ENCODE measurements around the gene RRM2.

DNA sequence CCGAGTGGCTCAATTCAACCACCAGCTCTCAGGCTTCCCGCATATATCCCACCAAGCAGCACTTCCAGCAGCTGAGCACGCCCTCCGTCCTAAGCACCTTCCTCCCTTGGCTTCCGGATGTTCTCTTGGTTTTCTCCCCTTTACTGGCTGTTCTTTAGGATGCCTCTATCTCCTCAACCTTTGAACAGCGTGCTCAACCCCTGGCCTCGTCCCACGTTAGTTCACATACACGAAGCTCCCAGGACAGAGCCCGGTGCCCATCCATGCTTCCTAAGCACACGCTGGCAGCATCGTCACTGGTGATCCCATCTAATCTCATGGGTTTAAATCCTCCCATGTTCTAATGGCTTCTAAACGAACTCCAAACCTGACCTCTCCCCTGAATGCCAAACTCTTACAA lies 46.0 kb upstream of the RRM2 start:
- TF ChIP-seq ZBTB21 (tag by site-specific recombination; IDR thresholded peaks at IDR 0.05), result no peak
- TF ChIP-seq, protein P1, sequence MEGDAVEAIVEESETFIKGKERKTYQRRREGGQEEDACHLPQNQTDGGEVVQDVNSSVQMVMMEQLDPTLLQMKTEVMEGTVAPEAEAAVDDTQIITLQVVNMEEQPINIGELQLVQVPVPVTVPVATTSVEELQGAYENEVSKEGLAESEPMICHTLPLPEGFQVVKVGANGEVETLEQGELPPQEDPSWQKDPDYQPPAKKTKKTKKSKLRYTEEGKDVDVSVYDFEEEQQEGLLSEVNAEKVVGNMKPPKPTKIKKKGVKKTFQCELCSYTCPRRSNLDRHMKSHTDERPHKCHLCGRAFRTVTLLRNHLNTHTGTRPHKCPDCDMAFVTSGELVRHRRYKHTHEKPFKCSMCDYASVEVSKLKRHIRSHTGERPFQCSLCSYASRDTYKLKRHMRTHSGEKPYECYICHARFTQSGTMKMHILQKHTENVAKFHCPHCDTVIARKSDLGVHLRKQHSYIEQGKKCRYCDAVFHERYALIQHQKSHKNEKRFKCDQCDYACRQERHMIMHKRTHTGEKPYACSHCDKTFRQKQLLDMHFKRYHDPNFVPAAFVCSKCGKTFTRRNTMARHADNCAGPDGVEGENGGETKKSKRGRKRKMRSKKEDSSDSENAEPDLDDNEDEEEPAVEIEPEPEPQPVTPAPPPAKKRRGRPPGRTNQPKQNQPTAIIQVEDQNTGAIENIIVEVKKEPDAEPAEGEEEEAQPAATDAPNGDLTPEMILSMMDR (tag by site-specific recombination; IDR thresholded peaks at IDR 0.05), result no peak
- no peak for TF ChIP-seq ZNF777 (tag by site-specific recombination; IDR thresholded peaks at IDR 0.05; ENCODE audit: borderline replicate concordance)
- TF ChIP-seq ZNF596 (tag by site-specific recombination; IDR thresholded peaks at IDR 0.05), result no peak
- no peak for TF ChIP-seq ZBTB17 (tag by site-specific recombination; IDR thresholded peaks at IDR 0.05)
- TF ChIP-seq, protein P2, sequence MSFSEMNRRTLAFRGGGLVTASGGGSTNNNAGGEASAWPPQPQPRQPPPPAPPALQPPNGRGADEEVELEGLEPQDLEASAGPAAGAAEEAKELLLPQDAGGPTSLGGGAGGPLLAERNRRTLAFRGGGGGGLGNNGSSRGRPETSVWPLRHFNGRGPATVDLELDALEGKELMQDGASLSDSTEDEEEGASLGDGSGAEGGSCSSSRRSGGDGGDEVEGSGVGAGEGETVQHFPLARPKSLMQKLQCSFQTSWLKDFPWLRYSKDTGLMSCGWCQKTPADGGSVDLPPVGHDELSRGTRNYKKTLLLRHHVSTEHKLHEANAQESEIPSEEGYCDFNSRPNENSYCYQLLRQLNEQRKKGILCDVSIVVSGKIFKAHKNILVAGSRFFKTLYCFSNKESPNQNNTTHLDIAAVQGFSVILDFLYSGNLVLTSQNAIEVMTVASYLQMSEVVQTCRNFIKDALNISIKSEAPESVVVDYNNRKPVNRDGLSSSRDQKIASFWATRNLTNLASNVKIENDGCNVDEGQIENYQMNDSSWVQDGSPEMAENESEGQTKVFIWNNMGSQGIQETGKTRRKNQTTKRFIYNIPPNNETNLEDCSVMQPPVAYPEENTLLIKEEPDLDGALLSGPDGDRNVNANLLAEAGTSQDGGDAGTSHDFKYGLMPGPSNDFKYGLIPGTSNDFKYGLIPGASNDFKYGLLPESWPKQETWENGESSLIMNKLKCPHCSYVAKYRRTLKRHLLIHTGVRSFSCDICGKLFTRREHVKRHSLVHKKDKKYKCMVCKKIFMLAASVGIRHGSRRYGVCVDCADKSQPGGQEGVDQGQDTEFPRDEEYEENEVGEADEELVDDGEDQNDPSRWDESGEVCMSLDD (tag by site-specific recombination; IDR thresholded peaks at IDR 0.05), result no peak
- TF ChIP-seq ZXDB (tag by site-specific recombination; IDR thresholded peaks at IDR 0.05), result no peak
- TF ChIP-seq GLI4 (tag by site-specific recombination; IDR thresholded peaks at IDR 0.05), result no peak
- TF ChIP-seq RBAK (tag by site-specific recombination; IDR thresholded peaks at IDR 0.05), result no peak
- TF ChIP-seq, protein P3, sequence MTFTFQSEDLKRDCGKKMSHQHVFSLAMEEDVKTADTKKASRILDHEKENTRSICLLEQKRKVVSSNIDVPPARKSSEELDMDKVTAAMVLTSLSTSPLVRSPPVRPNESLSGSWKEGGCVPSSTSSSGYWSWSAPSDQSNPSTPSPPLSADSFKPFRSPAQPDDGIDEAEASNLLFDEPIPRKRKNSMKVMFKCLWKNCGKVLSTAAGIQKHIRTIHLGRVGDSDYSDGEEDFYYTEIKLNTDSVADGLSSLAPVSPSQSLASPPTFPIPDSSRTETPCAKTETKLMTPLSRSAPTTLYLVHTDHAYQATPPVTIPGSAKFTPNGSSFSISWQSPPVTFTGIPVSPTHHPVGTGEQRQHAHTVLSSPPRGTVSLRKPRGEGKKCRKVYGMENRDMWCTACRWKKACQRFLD (tag by site-specific recombination; IDR thresholded peaks at IDR 0.05), result no peak
- TF ChIP-seq, protein P4, sequence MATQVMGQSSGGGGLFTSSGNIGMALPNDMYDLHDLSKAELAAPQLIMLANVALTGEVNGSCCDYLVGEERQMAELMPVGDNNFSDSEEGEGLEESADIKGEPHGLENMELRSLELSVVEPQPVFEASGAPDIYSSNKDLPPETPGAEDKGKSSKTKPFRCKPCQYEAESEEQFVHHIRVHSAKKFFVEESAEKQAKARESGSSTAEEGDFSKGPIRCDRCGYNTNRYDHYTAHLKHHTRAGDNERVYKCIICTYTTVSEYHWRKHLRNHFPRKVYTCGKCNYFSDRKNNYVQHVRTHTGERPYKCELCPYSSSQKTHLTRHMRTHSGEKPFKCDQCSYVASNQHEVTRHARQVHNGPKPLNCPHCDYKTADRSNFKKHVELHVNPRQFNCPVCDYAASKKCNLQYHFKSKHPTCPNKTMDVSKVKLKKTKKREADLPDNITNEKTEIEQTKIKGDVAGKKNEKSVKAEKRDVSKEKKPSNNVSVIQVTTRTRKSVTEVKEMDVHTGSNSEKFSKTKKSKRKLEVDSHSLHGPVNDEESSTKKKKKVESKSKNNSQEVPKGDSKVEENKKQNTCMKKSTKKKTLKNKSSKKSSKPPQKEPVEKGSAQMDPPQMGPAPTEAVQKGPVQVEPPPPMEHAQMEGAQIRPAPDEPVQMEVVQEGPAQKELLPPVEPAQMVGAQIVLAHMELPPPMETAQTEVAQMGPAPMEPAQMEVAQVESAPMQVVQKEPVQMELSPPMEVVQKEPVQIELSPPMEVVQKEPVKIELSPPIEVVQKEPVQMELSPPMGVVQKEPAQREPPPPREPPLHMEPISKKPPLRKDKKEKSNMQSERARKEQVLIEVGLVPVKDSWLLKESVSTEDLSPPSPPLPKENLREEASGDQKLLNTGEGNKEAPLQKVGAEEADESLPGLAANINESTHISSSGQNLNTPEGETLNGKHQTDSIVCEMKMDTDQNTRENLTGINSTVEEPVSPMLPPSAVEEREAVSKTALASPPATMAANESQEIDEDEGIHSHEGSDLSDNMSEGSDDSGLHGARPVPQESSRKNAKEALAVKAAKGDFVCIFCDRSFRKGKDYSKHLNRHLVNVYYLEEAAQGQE (tag by site-specific recombination; IDR thresholded peaks at IDR 0.05), result no peak
- no peak for TF ChIP-seq ZSCAN23 (tag by site-specific recombination; IDR thresholded peaks at IDR 0.05)
- no peak for TF ChIP-seq HOXD13 (CRISPR knock-in tag; IDR thresholded peaks at IDR 0.05; ENCODE audit: borderline replicate concordance)
- no peak for TF ChIP-seq YY1 (tag by site-specific recombination; IDR thresholded peaks at IDR 0.05)

All from HEK293 (cell line).